SK-N-MC (cell line): Measurements from ENCODE around the gene C22orf31.

Experiments
- DNase-seq: peaks from one replicate; pipeline ENCODE4 v3.0.0-alpha.2; 2011; ENCODE audit warnings: low read depth, low spot score
- H3K27ac ChIP-seq: fragments of 200-600 bp; sonication (generic); 2 replicates; pipeline ENCODE4 v1.5.1; 2016; ENCODE audit warnings: mixed run types
- H3K36me3 ChIP-seq: fragments of 200-600 bp; sonication (generic); 2 replicates; pipeline ENCODE4 v1.6.1; 2017; ENCODE audit warnings: antibody characterized with exemption, low read length, mixed read lengths; ENCODE audit not compliant: insufficient read depth
- H3K4me3 ChIP-seq: fragments of 200-600 bp; sonication (generic); 2 replicates; pipeline ENCODE4 v1.5.1; 2016
- H3K9ac ChIP-seq: fragments of 200-600 bp; sonication (generic); 2 replicates; pipeline ENCODE4 v1.8.0; 2017; ENCODE audit warnings: mixed run types, mixed read lengths; ENCODE audit not compliant: insufficient read length
- H3K9me3 ChIP-seq: fragments of 200-600 bp; sonication (generic); 2 replicates; pipeline ENCODE4 v1.6.1; 2017; ENCODE audit warnings: low read depth, mild to moderate bottlenecking, antibody characterized with exemption, low read length, moderate library complexity, mixed read lengths
- EZH2 ChIP-seq: fragments of 200-600 bp; sonication (generic); IDR thresholded peaks from one replicate; pipeline ENCODE4 v1.6.1; 2017; ENCODE audit warnings: antibody characterized with exemption
- FOXP2 ChIP-seq: optimal IDR thresholded peaks from 2 replicates; pipeline ENCODE3; 2011; ENCODE audit warnings: mild to moderate bottlenecking, moderate library complexity; ENCODE audit not compliant: insufficient read depth; ENCODE audit errors: extremely low read length, control extremely low read depth
- POLR2AphosphoS5 ChIP-seq: IDR thresholded peaks from 2 replicates; pipeline ENCODE4 v1.6.1; 2012; ENCODE audit warnings: mild to moderate bottlenecking, low read depth, low read length, borderline replicate concordance

The C22orf31 gene

GRCh38 chr22:29069463-29069862, 7.8 kb upstream of the C22orf31 start:
- Histone ChIP-seq H3K9me3 (no peaks in the 10 kb centered on the region), H3K4me3 (no peak overlapping the region), H3K27ac (no peak overlapping the region), H3K36me3 (no peaks in the 10 kb centered on the region), H3K9ac (no peak overlapping the region)
- TF ChIP-seq FOXP2 (no peak), POLR2AphosphoS5 (no peak), EZH2 (no peak)
- no peak for DNase-seq

- no peaks in the 10 kb centered on the region for H3K9me3 ChIP-seq
- no peak overlapping the region for H3K4me3 ChIP-seq
- no peak overlapping the region for H3K27ac ChIP-seq
- no peak for DNase-seq
- TF ChIP-seq EZH2, result no peak
- TF ChIP-seq FOXP2, result no peak
- TF ChIP-seq POLR2AphosphoS5, result no peak
- H3K36me3 ChIP-seq, result no peaks in the 10 kb centered on the region
- H3K9ac ChIP-seq, result no peak overlapping the region
These were observed 4.0 kb upstream of the C22orf31 start for GRCh38 chr22:29065468-29066190.

- Histone ChIP-seq H3K27ac (no peak overlapping the region), H3K9ac (no peak overlapping the region), H3K36me3 (no peaks in the 10 kb centered on the region), H3K9me3 (no peaks in the 10 kb centered on the region), H3K4me3 (no peak overlapping the region)
- TF ChIP-seq FOXP2, result no peak
- TF ChIP-seq EZH2, result no peak
- no peak for TF ChIP-seq POLR2AphosphoS5
- DNase-seq, result no peak
These were observed 723 bp upstream of the C22orf31 start for GRCh38 chr22:29062286-29062821.

- Histone ChIP-seq H3K9me3 (no peaks in the 10 kb centered on the region), H3K4me3 (no peak overlapping the region), H3K27ac (no peak overlapping the region), H3K36me3 (no peaks in the 10 kb centered on the region), H3K9ac (no peak overlapping the region)
- TF ChIP-seq POLR2AphosphoS5, result no peak
- TF ChIP-seq FOXP2, result no peak
- DNase-seq, result no peak
These were observed 700 bp downstream of the C22orf31 start for GRCh38 chr22:29060931-29061330.

GRCh38 chr22:29060251-29060869, 1.3 kb downstream of the C22orf31 start:
- DNase-seq, result no peak
- Histone ChIP-seq H3K9ac (no peak overlapping the region), H3K36me3 (no peaks in the 10 kb centered on the region), H3K4me3 (no peak overlapping the region), H3K9me3 (no peaks in the 10 kb centered on the region), H3K27ac (no peak overlapping the region)
- TF ChIP-seq POLR2AphosphoS5 (no peak), FOXP2 (no peak)

GRCh38 chr22:29056472-29056871, 5.2 kb downstream of the C22orf31 start:
- Histone ChIP-seq H3K4me3 (no peak overlapping the region), H3K27ac (no peak overlapping the region), H3K9me3 (no peaks in the 10 kb centered on the region), H3K36me3 (no peaks in the 10 kb centered on the region), H3K9ac (no peak overlapping the region)
- DNase-seq, result no peak
- TF ChIP-seq FOXP2, result no peak
- no peak for TF ChIP-seq POLR2AphosphoS5
- no peak for TF ChIP-seq EZH2

- no peak for TF ChIP-seq FOXP2
- no peak for TF ChIP-seq POLR2AphosphoS5
- no peak for TF ChIP-seq EZH2
- H3K9ac ChIP-seq, result no peak overlapping the region
- no peaks in the 10 kb centered on the region for H3K9me3 ChIP-seq
- DNase-seq, result no peak
- H3K36me3 ChIP-seq, result peaks cover 2% of the 10 kb centered on the region; the same call in 1 of the 2 replicates
- H3K4me3 ChIP-seq, result no peak overlapping the region
- no peak overlapping the region for H3K27ac ChIP-seq
These were observed 6.3 kb downstream of the C22orf31 start for GRCh38 chr22:29055192-29055830.

- Histone ChIP-seq H3K4me3 (no peak overlapping the region), H3K9ac (no peak overlapping the region)
- no peak for TF ChIP-seq FOXP2
These were observed 7.3 kb downstream of the C22orf31 start for GRCh38 chr22:29054251-29054767.

More at GRCh38 chr22:29054251-29054767, 7.3 kb downstream of the C22orf31 start:
- Histone ChIP-seq H3K36me3 (peaks cover 2% of the 10 kb centered on the region; the same call in 1 of the 2 replicates), H3K27ac (no peak overlapping the region), H3K9me3 (no peaks in the 10 kb centered on the region)
- DNase-seq, result no peak
